GM19328 (cell line): ENCODE data around the gene OLFML2B.

Source experiments
- ATAC-seq: cut with Tn5 transposase; IDR thresholded peaks from one replicate; pipeline ENCODE4 v1.9.1; 2021; ENCODE audit warnings: mild to moderate bottlenecking, moderate library complexity; ENCODE audit not compliant: unreplicated experiment

The OLFML2B gene

DNA sequence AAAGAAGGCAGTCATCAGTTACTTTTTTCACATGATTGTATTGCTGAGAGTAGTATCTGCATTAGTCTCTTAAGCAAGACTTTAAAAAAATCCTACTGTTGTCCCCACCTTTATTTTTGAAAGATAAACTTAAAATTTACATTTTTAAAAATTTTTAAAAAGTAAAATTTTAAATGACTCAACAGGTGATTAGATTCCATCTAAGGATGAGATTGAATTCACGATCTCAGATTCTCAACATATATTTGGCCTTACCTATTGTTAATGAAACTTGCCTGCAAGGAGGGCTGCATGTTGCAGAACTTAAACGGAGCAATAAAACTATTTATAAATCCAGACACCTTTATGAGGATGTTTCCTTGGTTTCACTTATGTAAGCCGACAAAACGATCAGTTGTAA is 75.2 kb downstream of the OLFML2B start:
- ATAC-seq, result no peak

DNA sequence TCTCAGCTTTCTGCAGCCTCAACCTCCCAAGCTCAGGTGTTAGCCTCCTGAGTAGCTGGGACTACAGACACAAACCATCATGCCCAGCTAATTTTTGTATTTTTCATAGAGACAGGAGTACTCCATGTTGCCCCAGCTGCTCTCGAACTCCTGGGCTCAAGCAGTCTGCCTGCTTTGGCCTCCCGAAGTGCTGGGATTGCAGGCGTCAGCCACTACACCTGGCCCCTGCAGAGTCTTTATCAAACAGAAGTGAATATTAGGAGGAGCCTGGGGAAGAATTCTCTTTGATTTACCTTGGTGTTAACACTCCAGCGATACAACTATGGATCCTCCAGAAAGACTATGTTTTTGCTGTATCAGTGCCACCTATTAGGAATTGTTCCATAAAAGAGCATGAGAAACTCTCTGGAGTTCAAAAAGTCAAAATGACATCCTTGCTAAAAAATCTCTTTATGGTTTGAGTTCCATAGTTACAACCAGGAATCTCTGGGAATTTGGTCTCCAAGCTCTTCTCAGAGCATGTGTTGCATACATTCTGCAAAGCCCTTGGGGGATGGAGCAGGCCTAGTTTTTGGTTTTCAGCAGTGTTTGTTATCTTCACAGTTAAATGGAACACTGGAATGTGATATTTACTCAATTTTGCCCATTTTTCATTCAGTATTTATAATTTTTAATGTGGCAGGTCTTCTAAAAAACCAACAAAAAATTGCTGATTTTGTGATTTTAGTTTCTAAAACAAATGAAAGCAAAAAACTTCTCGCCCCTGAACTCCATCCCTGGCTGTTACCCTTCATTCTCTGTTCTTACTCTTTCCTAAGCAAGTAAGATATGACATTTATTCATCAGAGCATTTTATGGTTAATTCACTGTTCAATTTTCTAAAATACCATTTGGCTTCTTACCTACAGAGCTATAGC is 77.3 kb downstream of the OLFML2B start:
- ATAC-seq, result no peak

DNA sequence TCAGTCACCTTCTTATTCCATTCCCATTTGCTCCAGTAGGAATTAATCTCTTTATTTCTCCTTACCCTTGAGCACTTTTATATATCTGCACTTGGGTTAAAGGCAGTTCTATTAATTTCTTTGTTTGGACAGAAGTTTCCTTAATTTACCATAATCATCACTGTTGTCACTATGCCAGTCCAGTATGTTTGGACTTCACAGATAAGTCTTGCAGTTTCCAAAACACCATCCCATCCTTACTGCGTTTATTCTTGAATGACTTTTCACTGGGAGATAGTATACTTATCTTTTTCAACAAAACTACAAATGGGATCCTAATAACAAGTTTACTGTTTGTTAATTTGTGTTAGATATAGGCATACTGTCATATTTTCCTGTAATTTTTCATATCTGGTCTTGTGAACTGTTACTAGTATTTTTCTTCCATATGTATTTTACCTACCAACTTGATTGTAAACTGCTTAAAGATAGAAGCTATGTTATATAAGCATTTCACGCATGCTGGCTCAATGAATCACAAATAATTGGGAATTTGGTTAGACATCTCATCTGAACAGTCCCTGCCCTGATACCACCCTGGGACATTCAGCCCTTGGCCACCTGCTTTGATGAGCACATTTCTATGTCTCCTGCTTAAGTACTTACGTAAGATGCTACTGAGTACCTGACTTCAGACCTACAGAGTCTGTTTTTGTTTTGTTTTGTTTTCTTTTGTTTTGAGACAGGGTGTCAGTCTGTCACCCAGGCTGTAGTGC is 78.2 kb downstream of the OLFML2B start:
- no peak for ATAC-seq

DNA sequence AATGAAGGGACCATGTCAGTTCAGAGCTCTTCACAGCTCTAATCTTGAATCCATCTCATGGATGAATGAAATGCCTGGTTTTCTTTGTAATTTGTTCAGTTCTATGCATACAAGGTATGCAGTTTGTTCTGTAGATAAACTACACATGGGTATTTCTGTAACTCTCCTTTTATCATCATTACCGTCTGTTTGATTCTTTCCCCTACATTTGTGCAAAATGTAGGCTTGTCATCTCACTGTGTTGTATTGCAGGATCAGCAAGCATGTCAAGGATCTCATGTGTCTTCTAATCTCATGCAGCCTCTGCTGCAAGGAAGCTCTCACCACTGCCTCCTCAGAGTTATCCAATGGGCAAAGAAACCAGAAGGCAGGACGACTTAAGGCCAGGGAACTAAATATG is 79.3 kb downstream of the OLFML2B start:
- no peak for ATAC-seq

DNA sequence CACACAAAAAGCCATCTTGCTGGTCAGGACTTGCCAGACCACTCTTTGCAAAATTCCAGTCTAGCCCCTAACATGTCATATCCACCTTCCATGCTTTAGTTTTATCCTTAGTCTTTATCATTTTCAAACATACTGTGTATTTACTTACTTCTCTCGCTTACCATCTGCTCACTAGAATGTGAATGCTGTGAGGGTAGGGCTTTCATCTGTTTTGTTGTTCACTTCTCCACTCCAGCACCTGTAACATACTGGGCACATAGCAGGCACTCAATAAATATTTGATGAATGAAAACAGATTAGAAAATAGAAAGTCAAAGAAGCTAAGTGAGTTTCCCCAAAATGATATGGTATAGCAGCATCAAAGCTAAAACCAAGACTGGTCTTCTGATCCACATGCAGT is 79.9 kb downstream of the OLFML2B start:
- ATAC-seq, result no peak

DNA sequence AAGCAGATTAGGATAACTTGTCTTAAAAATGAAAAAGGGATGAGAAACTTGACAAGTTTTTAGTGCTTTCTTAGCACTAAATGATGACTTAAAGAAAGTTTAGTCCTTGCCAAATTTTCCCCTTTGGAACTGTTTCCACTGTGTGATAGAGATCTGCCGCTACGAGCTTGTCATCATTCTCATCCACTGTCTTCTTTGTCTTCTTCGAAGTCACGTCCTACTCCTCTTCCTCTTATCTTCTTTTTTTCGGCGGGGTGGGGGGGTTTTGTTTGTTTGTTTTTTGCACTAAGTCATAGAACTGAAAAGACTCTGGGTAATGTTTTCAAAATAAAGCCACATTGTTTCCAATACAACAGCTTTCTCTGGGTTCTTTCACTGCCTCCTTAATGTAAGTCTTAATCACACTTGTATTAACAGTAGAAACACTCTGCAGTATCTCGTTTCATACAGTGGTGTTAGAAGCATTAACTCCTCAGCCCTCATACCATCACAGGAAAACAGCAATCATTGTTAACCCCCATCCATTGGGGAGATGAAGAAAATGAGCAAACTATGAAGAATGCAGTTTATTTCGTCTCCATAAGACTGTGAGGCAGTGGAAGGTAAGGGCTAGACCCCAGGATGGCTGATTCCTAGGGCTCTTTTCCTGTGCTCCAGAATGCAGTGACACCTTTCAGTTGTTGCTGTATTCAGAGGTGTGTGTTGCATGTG is 81.8 kb downstream of the OLFML2B start:
- ATAC-seq, result no peak

DNA sequence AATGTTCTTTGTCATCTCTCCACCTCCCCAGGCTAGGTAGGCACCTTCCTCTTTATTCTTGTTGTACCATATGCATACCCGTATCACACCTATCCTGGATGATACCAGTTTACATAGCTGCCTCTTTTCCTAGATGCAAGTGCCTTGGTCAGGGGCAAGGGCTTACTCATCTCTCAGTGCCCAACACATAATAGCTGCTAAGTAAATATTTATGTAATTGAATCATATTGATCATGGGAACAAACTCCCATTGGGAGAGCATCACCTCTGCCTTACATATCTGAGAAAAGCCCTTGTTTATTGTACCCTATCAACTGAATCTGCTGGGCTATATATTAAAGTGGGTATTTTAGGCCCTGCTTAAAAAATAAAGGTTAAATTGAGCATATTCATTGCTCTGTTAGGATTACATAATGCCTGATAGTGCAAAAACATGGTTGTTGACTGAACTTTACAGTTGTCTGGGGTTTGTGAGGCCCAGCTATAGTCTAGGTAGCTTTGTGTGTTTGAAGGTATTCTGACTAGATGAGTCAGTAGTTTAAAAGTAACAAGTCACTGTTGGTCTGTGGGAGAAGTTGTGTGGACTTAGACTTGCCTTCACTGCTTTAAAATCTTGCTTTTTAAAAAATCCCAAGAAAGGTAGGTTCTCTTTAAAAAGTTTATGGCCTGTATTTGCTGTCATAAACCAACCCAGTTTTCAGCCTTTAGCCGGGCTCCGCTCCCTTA is 82.6 kb downstream of the OLFML2B start:
- no peak for ATAC-seq

DNA sequence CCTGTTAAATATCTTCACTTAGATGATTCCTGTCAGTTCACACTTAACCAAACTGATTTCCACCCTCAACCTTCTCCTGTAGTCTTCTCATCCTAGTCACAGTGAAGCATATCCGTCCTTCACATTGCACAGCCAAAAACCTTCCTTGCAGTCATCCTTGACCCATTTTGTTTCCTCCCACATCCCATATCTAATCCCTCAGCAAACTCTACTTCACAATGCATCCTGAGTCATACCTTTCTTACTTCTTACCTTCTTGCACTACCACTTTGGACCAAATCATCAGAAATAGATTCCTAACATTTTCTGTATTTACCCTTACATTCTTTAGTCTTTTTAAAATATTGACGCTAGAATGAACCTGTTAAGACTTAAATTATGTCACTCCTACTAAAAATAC is 86.9 kb downstream of the OLFML2B start:
- no peak for ATAC-seq

DNA sequence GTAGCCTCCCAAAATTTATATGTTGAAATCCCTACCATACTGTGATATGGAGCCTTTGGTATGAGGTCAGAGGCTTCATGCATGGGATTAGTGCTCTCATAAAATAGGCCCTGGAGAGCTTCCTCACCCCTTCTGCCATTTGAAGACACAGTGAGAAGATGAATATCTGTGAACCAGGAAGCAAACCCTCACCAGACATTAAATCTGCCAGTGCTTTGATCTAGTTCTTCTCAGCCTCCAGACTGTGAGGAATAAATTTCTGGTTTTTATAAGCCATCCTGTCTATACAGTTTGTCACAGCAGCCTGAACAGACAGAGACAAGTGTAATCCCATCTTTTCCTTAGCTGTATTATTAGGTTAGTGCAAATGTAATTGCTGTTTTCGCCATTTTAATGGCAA is 88.4 kb downstream of the OLFML2B start:
- ATAC-seq, result no peak

DNA sequence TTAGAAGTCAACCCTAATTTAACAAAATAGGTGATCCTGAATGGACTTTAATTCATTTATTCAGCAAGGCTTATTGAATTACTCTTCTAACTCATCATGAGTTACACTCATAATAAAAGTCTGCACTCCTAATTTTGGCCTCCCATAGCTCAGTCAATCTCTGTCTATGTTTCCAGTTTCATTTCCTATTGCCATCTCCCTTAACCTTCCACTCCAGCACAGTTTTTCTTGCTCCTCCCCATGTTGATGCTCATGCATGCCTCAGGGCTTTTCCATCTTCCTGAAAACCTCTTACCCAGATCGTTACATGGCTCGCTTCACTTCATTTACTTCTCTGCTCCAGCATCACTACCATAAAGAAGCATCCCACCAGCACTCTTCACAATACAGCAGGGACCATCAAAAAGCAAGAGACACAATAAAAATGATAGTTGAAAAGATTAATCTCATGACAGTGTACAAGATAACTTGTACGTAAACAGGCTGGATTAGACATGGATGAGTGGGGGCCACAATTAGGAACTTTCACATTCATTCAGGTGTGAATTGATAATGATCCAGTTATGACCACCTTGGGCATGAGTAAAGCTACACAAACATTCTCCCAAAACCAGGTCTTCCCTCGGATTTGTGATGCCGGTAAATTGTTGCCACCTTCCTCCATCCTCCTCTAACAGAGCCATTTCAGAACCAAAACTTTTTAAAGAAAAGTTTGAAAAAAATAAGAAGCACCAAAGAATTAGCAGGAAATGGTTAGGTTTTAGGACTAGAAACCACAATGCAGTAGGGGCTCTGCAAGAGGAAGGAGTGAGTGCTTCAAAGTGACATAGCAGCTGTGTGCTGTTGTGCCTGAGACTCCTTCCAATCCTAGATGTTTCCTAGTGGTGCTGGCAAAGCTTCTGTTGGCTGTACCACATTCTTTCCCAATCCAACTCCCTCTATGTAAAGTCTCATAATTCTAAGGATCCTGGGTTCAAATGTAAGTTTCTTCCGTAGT is 89.8 kb downstream of the OLFML2B start:
- ATAC-seq, result no peak
